Measurements from ENCODE around the gene BTBD16. TPM values are rescaled to one million over a fixed set of nuclear protein-coding genes. Genes with fewer than 3 reads are reported as not detected.

BTBD16 gene

Small RNA genes lying within 50 kb of the gene (small RNA-seq; reads per million reads assigned to genes)
- not detected for gene RNU6-728P

Data from skeletal muscle satellite cell (primary cell).